Fibroblast of skin of abdomen (primary cell): ENCODE results near the gene NUMB.

ENCODE experiments used
- DNase-seq: peaks from one replicate; pipeline ENCODE4 v3.0.0-alpha.2; 2013

The NUMB gene

DNA sequence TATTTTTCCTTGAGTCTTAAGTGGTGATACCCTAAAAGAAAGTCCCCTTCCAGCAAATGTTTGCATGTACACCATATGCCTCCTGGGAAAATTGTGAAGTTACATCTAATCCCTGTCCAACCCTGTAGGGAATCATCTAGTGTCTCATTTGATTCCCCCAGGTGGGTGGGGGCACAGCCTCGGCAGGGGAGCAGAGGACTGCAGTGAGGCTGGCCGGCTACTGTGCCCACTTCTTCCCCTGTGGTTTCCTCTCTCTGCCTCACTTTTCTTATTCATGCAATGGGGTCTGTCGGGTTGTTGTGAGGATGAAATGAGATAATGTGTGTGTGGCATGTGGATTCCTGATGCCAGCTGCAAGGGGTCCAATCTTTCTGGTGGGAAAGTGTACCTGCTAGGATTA lies 215.0 kb downstream of the NUMB start:
- no peak for DNase-seq

DNA sequence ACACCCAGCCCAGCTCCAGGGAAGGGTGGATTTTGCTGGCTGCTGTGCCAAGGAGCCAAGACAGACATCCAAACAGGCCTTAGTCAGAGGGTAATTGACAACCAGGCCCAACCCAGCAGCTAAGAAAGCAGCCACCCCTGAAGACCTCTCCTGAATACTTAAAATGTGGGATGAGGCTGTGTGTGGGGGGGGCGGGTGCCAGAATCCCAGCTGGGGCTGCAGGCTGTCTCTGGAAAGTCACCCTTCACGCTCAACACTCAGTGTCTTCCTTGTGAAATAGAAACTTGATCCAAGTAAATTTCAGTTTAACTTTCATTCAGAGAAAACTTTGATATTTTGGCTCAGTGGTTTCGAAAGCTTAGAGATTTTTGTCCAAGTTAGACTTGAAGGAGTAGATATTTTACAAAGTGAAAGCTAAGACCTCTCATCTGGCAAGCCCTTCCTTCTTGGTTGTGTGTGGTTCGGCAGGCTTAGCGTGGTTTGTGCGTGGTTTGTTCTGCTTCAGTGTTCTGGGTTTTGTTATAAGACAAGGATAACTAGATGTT lies 215.9 kb downstream of the NUMB start:
- no peak for DNase-seq

DNA sequence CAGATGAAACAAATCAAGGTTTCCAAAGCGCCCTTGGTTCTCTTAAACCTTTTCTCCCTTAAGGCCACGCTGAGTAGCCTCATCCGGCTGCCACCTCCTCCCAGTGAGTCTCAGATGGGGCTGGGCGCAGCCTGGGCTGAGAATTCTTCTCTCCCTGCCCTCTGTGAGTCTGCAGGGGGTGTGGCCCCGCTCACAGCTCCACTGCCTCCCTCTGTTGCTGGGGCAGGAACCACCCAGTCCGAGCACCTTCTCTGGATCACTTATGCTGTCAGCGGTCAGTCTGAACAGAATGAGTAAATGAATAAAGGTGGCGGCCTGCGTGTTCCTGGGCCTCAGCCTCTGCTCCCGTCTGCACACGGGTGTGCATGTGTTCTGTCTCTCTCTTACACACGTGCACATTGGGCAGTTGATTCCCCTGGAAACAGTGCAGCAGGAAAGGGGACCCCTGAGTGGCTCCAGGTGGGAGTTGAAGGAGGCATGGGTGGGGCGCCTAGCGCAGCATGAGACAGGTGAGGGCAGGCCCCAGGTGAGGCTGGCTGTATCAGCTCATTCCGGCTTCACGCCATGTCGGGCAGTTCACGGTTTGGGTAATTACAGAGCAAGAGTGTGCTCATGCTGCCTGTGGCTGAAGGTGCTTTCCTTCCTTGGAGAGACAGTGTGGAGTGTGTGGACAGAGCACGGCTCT lies 216.7 kb downstream of the NUMB start:
- DNase-seq, result no peak

DNA sequence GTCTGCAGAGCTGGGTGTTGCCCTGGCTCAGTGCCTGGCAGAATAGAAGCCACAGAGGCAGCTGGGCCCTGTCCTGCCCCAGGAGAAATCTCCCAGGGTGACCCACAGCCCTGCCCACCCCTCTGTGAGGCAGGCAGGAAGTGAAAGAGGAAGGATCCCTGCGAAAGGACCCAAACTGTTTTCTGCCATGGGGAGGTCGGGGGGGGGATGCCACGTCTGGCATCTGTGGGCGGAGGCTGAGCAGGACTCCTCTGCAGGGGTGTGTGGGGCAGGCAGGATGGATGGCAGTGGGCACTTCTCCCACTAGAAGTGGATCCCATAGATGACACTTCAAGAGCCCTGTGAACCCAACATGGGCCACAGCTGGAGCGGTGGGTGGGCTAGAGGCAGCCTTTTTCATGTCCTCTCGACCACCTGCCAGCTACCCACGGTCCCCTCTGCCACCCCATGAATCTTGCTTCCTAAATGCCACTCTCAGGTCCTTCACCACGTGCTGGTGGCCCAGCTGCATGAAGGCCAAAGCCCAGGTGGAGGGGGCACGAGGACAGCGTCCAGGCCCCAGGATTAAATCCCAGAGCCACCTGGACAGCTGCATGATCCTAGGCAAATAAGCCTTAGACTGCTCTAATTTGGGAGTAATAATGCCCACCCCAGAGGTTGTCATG lies 217.4 kb downstream of the NUMB start:
- DNase-seq, result no peak

DNA sequence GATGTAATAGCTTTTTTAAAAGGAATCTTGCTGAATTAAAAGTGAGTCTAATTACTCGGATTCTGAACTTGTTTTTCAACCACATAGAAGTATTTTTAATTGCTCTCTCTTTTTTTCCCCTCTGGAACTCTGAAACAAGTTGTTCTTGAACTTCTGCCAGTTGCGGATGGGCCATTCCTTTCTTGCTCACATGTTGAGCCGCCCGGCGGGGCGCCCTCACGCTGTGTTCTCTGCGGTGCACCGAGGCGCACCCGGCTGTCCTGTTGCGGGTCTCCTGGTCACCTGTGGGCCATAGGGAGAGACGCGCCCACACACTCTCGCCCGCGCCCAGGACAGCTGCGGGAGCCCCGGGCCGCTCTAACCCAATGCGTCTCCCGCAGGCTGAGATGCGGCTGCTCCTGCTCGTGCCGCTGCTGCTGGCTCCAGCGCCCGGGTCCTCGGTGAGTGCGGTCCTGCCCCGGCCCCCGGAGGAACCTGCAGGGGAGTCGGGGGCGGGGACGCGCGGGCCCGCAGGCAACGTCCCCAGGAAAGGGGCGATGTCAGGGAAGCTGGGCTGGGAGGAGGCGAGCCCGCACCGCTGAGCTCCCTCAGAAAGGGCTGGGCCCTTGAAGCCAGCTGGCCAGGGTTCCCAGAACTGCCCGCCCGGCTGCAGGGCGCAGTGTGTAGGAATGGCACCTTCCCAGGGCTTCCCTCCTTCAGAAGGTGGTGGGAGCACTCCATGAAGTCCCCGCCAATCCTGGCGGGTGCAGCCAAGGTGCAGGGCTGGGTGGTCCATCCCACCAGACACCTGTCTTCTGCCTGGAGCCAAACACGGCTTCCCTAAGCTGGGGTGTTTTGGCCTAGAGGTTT lies 218.7 kb downstream of the NUMB start:
- DNase-seq, result peak; percentile 65

DNA sequence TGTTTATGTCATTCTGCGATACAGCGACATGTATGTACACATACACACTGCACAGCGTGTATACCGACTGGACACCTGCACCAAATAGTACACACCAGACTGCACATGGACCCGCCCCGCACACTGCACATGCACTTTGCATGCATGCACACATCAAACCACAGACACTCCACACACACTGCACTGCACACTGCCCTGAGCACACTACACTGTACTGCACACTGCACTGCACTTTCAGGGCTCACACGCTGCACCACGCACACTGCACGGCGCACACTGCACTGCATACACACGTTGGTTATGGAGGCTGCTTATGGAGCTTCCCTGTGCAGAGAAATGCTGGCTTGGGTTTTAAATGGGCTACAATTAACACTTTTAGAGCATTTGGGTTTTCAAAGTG lies 219.4 kb downstream of the NUMB start:
- DNase-seq, result no peak

DNA sequence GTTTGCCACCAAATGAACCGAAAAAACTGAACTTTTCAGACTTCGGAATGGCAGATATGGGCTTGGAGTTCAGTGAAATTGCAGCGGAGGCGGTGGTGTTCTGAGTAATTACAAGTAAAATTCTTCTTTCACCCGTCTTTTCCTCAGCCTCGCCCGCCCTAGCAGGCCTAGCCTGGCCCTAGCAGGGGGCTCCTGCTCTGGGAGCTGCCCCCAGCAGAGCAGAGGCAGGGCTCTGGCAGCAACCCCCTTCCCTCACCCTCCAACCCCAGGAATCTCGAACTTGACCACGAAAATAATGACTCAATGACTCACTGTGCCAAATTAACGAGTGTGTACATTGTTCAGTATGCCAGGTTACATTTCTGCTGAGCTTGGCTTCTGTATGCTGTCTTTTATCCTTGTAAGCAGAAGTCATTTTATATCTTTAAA lies 219.9 kb downstream of the NUMB start:
- DNase-seq, result peak; percentile 88

DNA sequence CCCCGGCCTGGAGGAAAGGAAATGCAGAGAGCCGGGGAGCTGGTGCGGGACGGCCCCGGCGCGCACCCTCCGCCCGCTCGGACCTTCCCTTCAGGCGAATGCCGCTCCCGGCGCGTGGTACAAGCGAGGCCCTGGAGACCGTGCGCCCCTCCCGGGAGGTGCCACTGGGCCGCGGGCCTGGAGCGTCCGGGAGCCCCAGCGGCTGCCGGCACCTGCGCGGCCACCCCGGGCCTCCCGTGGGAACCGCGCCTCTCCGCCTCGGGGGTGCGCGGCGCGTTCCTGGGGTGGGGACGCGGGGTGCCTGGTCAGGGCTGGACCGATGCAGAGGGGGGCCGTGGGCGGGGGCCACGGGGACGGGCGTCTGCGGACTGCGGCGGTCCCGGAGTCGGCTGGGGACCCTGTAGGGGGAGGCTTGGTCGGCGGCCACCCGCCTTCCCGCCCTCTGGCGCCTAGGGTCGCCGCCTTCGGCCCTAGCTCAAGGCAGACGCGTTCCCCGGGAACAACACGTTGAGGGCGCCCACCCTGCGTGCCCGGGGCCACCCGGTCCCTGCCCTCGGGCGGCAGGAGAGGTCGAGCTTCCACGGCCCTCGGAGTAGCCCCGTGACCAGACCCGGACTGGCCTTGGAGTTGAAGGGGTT lies 220.4 kb downstream of the NUMB start:
- no peak for DNase-seq

DNA sequence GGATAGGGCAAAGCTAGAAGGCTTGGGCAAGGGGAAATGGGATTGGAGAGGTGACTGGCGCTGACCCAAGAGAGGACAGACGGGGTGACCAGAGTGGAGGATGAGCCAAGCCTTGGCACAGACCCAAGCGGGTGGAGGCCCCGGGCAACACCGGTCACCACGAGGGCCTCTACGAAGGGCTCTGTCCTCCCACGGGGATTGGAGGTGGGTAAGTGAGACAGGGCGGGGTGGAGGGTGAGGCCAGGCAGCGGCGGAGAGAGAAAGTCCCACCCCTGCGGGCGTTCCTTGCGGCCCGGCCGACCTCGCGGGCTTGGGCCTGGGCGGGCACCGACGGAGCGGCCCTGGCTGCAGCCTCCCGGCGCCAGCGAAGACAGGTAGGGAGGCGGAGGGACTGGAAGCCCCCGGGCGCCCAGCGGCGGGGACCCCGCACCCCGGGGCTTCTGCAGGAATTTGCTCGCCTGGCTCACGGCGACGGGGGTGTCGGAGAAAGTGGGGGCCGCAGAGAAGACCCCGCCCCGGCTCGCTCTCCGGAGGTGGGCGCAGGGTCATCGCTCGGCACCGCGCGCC lies 221.0 kb downstream of the NUMB start, which contains the start of gene PAPLN:
Gene PAPLN (plus strand): TSS at position 288 of the 567 bp plus-strand sequence. CDS start 2,273 bp downstream, outside the sequence.
- no peak for DNase-seq

DNA sequence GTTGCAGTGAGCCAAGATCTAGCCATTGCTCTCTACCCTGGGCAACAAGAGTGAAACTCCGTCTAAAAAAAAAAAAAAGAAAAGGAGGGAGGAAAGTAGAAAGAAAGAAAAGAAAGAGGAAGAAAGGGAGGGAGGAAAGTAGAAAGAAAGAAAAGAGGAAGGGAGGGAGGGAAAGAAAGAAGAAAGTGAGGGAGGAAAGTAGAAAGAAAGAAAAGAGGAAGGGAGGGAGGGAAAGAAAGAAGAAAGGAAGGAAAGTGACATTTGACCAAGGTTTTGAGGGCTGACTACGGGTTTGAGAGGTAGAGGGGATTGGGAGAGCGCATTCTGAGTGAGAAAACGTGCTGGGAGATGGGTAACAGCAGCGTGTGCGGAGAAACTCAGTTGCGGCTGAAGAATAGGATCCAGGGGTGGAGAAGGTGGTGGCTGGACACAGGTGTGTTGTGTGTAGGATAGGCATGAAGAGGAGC lies 221.6 kb downstream of the NUMB start:
- no peak for DNase-seq

DNA sequence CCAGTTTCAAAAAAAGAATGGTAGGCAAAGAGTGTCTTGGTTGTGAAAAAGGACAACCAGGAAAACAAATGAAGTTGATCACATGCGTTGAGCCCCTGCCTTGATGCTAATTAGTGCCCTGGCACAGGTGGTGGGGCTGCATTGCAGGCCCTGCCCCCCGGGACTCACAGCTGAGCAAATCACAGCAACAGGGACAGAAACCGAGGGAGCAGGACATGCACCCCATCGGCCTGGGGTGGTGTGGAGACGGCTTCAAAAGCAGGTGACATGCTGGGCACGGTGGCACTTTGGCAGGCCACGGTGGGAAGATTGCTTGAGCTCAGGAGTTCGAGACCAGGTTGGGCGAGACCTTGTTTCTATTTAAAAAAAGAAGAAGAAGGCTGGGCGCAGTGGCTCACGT lies 222.2 kb downstream of the NUMB start:
- DNase-seq, result no peak

DNA sequence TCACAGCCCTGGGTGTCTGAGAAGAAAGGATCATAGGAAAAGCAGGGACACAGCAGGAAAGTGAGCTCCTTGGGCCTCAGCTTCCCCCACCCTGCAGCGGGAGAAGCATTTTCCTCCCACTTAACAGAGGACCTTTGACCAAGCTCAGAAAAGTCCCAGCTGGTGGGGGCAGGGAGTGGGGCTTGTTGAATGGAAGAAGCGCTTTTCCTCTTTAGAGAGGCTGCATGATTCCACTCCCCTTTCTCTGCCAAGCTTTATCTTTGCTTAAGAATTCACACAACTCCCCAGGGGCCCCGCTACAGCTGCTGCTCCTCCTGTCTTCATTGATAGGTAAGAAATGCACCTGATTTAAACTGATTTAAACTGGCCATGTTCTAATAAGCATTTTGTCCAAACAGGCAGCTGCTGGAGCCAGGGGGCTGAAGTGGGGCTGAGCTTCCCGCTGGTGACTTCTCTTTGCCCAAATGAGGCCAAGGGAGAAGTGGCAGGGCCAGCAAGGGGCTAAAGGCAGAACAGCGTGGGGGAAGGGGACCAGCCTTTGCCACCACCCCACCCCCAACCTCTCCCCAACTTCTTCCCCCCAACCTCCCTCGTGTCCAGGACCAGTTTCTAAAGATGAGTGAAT lies 222.7 kb downstream of the NUMB start:
- no peak for DNase-seq

DNA sequence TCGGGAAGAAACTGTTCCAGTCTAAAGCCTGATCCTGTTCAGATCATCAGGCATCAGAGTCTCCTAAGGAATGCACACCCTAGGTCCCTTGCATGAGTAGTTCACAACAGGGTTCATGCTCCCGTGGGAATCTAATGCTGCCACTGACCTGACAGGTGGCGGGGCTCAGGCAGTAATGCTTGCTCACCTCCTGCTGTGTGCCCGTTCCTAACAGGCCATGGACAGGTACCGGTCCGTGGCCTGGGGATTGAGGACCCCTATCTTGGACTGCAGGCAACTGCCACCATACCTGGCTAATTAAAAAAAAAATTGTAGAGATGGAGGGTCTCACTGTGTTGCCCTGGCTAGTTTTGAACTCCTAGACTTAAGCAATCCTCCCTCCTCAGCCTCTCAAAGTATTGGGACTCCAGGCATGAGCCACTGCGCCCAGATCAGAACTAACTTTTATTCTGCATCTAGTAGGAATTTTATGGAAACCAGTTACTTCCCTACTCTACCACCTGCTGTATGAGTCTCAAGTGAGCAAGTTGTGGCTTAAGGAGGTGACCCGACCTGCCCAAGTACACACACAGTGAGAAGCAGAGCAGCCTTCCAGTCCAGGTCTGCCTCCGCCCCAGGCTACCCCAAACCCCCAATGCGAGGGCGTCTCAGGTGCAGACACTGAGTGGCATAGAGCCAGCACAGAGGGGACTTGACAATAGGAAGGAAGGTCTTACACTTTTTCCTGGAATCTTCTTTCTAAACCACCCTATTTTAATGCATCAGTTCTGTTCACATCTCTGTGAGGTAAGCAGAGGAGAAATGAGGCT lies 223.6 kb downstream of the NUMB start:
- DNase-seq, result no peak

DNA sequence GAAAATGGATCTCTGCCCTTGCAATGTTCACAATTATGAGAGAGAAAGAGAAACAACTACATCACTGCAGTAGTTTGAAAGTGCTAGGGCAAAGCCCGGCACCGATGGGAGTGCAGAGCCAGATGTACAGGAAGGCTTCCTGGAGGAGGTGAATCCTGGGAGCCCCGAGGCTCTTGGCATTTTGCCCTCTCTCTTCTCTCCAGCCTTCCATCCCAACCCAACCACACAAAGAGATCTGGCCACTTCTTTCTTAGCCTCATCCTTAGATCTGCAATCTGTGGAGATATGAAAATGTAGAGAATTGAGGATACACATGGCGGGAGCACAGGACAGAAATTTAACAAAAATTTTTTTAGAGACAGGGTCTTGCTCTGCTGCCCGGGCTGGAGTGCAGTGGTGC lies 224.3 kb downstream of the NUMB start:
- no peak for DNase-seq

DNA sequence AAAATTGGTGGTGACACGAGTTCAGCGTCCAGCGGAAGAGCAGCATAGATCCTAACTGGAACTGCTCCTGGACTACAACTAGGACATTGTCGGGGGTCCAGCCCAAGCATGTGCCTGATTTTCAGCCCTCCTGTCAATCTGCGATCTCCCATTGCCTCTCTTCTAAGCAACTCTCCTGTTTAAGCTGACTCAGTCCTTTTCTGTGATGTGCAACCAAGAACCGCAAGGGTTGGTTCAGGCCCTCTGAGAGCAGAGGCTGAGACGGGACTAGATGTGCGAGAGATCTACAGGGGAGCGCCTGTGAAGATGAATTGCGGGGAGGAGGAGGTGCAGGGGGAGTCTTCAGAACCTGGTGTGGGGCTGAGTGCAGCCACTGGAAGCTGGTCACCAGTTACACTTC lies 224.8 kb downstream of the NUMB start:
- no peak for DNase-seq

DNA sequence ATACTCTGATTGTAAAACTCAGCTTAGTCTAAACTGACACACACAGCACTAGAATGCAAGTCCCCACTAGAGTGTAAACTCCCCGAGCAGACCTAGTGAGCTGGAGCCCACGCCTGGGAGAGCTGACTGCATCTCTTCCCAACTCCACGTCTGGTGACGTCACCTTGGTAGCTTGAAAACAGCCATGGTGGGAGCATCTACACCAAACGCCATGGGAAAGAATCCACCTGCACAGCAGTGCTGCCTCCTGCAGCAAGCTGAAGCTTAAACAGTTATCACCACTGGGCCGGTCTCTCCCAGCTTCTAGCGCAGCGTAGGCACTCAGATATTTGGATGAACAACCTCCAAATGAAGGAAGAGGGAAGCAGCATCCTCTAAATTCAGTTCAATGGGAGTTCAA lies 225.4 kb downstream of the NUMB start:
- DNase-seq, result no peak

DNA sequence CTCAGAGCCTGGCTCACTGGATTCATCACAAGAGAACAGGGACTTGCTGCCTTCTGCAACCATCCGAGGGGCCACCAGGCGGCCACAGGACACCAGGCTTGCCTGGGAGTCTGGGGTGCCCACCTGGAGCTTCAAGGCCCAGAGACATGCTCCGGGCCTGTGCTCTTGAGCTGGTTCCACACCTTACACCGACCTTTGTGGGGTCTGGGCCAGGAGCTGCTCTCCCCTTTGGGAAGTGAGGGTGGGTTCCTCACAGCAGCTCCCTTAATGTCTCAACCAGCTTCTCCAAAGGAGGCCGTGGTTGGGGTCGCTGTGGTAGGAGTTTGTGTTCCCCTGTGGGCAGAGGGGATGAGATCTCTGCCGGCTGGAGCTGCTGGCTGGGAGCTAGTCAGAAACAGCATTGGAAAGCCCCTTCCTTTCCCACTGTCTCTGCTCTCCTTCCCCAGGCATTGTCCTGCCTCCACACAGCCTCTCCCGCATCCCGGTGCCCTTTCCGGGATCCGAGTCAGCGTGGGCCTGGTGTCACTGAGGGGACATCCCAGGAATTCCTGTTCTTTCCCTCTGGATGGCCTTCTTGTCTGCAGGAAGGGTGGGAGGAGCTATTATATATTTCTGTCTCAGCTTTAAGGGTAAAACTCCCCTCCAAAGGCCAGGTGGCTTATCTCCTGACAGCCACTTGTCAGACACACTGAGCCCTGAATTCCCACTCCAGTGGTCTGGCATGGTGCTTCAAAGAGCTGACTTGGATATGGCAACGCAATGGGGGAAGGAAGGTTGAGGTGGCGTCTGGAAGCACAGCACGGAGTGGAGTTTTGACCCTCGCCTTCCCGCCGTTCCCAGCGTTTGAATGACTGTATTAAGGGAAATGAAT lies 226.1 kb downstream of the NUMB start:
- DNase-seq, result no peak

DNA sequence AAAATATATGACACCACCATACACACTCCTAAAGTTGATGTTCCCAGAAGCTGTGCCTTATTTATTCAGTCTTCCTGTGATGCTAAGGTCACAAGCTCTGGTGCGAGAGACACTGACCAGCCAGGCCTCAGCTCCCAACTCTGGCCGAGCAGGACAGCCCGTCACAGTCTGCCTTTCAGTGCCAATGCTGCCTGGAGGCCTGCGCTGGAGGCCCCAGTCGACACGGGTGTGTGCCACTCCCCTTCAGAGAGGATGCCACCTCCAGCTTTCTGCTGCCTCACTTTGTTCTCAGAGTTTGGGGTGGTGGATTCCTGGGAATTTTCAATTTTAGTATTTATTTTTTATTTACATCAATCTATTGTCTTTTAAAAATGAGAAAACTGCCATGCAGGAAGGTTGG lies 228.3 kb downstream of the NUMB start:
- DNase-seq, result no peak
